RPMI8226 (cell line): Measurements from ENCODE around the gene UPP1.
A peak's percentile ranks its signal among the peaks of the same experiment; 100 is the strongest.
"Not testable (repeated sequence)": the region's sequence is repeated elsewhere in the genome, so short reads cannot be mapped to it uniquely, and the experiment has no call there.

Experiments used
- DNase-seq: peaks from one replicate; pipeline ENCODE4 v3.0.0-alpha.2; 2015

Gene UPP1

GRCh38 chr7:48089046-48090003 lies at the start of gene UPP1:
UPP1 (plus strand) TSS chr7:48089265; CDS start chr7:48094784, 5,519 bp downstream.
- peak; percentile 97 for DNase-seq

GRCh38 chr7:48040944-48041652 lies 48.0 kb upstream of the UPP1 start:
- DNase-seq = no peak

GRCh38 chr7:48041653-48041970 lies 47.5 kb upstream of the UPP1 start:
- DNase-seq = no peak

- no peak for DNase-seq
Observed at GRCh38 chr7:48042216-48042615, 46.8 kb upstream of the UPP1 start.

DNA sequence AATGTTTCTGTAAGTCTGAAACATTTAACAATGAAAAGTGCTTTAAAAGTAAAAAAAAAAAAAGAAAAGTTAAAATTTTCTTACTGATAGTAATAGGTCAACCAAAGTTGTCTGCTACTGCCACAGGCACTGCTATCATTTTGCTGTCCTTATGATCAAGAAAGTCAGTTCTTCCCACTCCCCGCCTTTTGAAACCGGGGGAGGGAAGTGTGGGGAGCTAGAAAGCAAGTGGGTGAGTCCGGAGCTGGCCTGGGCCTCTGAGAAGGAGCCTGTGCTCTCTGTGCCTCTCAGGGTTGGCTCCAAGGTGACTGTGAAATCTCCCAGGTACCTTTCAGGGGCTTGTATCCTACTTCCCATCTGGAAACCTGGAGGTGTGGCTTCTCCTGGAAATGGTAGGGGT lies 46.4 kb upstream of the UPP1 start:
- no peak for DNase-seq

DNA sequence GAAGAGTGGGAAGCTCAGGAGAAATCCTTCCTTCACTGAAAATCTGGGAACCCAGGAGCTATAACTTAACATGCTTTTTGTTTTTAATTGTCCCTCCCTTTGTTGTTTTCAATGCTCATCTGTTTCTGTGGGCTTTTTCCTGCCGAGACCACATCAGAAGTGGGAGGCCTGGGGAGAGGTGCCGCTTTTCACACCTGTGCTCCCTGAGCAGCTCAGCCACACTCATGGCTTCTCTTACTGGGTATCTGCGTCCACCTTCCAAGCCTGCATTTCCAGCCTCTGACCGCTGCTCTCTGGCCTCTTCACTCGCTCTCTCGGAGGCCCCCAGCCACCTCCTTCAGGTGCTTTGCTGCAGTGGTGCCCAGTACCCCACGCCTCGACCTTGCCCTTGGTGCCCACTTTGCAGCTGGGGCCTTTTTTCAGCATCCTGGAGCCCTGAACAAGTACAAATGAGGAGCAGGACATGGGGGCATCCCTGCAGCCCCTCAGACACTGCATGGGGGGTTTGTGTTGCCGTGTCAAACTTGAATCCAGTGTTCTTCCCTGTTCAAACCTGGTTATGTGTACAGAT lies 43.8 kb upstream of the UPP1 start:
- DNase-seq = no peak

DNA sequence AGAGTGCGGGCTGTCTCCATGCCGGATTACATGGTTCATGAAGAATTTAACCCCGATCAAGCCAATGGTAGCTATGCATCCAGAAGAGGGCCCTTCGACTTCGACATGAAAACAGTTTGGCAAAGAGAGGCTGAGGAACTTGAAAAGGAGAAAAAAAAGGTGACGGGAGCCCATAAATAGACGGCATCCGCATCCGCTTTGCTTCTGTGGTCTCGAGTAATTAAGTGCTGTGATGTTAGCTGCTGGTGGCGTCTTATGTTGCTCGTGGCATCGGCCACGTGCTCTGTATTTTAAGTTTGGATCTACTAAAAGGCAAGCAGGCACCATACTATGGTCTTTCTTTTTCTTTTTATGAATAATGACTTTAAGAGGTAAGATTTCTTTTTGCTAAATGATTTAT lies 42.6 kb upstream of the UPP1 start:
- DNase-seq = peak; percentile 15

DNA sequence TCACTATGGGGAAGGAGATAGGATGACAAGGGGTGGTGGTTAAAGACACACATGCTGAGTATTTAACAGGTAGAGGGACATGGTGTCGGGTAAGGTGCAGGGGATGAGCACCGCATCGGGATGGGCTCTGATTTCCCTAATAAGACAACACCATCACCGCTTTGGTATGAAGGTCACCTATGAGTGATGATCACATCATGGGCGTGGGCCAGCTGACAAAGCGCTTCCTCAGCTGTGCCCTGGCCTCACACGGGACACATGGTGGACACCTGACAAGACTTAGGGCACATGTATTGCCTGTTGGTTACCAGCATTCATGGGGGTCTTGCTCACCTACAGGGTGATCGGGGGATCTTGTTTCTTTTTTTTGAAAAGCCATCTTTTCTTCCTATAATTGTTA lies 41.0 kb upstream of the UPP1 start:
- no peak for DNase-seq

DNA sequence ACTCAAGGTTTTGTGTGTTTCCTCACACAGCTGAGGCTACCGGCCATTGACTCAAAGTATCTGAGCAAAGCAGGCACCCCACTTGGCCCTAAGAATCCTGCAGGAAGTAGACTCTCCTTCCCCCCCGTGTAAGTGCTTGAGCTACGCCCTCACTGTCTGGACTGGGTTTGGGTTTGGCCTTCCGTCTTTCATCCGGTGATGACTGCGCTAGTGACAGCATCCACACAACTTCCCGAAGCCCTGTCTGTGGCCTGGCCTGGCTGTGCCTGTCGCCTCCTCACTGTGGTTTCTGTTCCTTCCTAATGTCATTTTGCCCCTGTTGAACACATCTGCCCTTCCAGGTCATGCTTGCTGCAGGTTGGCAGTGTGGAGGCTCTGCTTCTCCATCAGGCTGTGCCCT lies 39.2 kb upstream of the UPP1 start:
- no peak for DNase-seq

DNA sequence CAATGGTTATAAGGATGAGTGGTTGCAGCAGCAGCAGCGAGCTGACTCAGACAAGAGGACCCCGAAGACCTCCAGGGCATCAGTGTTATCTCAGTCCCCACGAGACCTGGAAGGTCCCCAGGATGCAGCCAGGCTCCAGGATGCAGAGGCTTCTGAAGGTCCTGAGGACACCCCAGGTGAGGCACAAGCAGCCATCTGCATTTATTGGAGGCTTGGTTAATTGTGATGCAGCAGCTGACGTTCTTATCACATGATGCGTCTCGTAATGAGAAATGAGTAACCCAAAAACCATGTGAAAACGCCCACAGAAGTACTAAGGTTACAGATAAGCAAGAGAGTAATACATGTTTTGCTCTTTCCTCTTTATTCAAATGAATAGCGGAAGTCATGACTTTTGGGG lies 36.3 kb upstream of the UPP1 start:
- DNase-seq = no peak

DNA sequence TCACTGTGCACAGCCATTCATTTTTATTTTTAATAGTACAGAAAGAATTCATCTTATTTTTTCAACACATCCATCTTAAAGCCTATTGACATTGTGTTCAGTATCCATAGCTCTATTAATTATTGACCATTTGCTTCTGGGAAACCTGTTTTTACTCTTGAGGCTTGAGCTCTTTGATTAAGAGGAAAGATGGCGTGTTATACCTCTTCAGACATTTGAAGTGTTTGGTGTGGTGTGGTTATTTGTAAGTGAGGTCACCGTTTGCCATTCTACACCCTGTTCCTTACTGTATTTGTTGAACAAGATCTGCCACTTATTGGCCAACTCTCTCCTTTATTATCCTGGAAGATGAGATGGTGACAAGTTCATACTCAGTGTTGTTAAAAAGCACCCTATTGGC lies 35.3 kb upstream of the UPP1 start:
- no peak for DNase-seq

GRCh38 chr7:48058990-48059389 lies 30.1 kb upstream of the UPP1 start:
- DNase-seq = no peak

DNA sequence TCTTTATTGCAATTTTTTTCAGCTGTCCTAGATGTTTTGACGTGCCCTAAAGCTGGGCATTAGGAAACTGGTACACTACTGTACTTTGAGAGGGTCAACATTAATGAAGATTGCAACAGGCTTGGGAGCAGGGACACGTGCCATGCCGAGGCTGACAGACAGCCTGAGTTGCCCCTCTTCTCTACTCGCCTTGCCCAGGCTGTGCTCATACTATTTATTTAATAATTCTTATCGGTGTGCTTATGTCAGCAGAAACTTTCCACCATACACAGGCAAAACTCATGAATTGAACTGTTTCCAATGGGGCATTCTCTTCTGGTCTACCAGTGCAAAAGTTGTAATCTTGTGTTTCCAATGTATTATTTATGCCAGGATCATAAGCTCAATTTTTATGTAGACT lies 29.4 kb upstream of the UPP1 start:
- DNase-seq = no peak

DNA sequence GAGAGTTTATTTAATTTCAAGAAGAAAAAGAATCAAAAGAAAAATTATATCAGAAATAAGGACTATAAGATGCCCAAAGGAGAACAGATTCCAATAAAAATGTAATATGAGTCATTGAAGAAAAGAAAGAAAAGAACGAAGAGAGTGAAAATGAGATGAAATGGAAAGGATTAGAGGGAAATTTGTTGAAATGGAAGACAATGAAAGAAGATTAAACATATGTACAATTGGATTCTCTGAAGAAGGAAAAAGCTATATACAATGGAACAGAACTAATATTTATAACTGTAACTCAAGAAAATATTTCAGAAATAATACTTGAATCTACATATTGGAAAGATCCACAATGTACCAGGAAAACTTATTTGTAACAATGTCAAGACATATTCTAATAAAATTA lies 25.1 kb upstream of the UPP1 start:
- no peak for DNase-seq

DNA sequence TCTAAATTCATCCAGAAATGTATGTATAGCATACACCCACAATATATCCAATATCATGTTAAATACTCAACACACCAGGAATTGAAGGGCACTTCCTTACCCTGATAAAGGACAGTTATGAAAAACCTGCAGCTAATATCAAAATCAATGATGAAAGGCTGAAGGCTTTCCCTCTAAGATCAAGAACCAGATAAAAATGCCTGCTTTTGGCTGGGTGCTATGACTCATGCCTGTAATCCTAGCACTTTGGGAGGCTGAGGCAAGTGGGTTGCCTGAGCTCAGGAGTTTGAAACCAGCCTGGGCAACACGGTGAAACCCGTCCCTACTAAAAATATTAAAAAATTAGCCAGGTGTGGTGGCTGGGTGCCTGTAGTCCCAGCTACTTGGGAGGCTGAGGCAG lies 21.6 kb upstream of the UPP1 start:
- DNase-seq = no peak

DNA sequence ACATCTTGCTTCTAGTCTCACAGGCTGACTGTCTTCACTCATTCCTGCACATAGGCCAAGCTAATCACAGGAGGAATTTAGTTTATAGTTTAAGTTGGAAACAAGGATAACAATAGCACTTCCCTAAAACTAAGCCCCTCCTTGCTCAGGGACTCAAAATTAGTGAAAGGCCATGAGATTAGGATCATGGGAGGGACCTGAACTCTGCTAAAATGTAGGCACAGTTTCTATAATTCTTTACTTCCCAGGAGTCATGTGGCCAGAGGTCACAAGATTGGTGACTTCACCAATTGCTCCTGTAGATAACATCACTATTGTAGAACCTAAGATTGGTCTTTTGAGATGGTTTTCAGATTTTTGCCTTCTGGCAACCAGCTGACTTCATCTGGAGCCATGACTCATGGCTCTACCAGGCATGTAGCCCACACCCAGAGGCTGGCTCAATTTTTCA lies 14.8 kb upstream of the UPP1 start:
- no peak for DNase-seq

GRCh38 chr7:48077423-48077822 lies 11.6 kb upstream of the UPP1 start:
- DNase-seq = no peak

GRCh38 chr7:48078470-48078869 lies 10.6 kb upstream of the UPP1 start:
- peak; percentile 7 for DNase-seq

DNA sequence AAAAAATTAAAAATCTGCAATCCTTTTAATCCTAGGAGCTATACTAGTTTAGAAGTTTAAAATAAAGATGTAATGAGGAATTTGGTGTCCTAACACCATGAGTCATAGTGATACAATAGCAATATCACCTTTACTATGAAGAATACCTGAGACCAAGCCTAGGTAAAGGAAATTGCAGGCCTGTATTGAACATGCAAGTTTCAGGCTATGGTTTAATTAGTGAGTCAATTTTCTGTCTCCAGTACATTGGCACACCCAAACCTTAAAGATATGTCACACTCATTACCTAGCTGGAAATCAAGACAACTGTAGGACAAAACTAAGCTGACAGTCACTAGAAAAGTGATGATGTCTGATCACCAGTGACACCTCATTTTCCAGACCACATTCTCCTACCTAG lies 6.7 kb upstream of the UPP1 start:
- DNase-seq = not testable (repeated sequence)

DNA sequence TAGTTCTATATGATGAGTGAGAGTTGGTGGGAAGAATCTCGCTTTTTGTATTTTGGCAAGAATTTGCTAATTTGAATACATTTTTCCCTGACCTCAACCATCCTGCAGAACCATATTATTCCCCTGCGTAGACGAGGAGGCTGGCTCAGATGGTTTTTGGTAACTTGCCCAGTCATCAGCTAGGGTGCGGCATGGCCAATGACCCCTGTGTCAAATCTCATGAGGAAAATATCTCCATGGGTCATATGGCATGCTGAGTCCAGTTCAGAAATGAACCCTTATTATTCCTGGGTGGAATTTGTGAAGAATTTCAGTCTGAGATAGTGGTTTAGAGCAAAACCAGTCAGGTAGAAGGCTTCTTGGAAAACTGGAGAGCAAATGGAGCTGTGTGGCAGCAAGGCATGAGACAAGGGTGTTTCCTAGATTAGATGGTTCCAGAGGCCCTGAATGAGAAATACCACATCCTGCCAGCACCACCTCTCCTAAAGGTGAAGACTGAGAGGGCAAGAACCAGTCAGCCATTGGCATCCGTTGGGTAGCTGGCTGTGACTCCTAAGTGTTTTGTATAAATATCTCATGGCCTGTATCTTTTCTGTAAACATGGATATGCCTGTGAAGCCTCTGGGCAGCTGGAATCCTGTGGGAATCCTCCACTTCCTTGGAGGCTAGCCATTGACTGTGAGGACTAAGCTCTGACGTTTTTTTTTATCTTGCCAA lies 5.8 kb upstream of the UPP1 start:
- DNase-seq = no peak

DNA sequence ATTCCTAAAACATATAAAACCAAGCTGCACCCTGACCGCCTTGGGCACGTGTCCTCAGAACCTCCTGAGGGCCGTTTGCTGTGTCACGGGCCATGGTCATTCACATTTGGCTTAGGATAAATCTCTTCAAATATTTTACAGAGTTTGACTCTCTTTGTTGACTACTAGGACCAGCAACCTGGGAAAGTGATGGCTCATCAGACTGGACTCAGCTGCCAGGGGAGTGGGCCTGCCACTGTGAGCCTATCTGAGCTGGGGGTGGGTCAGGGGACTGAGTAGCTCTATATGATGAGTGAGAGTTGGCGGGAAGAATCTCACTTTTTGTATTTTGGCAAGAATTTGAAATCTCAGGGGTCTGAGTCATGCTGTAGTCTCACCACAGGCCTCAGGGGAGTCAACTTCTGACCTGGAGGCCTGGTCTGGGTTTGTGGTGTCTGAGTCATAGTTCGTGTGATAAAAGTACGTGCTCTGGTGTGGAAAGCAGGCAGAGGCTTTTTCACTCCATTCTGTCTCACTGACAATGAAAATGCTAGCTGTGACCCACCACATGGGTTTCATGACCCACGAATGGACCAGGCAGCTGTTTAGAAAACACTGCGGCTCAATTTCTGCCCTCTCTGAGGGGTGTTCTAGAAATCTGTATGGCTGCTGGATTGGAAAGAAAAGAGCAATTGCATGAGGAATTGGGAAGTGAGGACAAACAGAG lies 4.2 kb upstream of the UPP1 start:
- DNase-seq = peak; percentile 76

DNA sequence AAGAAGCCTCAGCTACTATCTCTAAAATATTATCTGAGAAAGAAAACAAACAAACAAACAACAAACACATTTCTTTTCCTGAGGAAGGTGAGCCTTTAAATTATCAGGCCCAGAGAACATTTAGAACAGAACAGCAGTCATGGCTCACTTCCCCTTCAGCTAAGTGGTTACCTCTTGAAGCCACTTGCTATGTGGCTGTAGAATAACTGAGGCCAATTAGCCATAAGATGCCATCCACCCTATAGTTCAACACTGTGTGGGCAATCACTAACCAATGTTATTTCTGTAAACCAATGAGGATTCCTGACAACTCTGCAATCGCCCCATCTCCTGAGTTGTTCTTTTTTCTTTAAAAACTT lies 3.7 kb upstream of the UPP1 start:
- peak; percentile 19 for DNase-seq

- no peak for DNase-seq
Observed at GRCh38 chr7:48085942-48086341, 3.1 kb upstream of the UPP1 start.
